Suprapubic skin (tissue), 4 donors: ENCODE data around the gene NOVA1. TPM values are rescaled to one million over a fixed set of nuclear protein-coding genes. Genes with fewer than 3 reads are reported as not detected.

Experiments used
- DNase-seq, 2 donors: peaks; one replicate each; pipeline ENCODE4 v3.0.0-alpha.2; 2019; ENCODE audit warnings: low spot score in 2 of 2
- H3K27ac ChIP-seq: fragments of 200-600 bp; sonication (generic); one replicate; pipeline ENCODE4 v1.5.1; 2019
- H3K27me3 ChIP-seq: fragments of 200-600 bp; sonication (generic); one replicate; pipeline ENCODE4 v1.5.1; 2019
- H3K36me3 ChIP-seq: fragments of 200-600 bp; sonication (generic); one replicate; pipeline ENCODE4 v1.5.1; 2019
- H3K4me1 ChIP-seq: fragments of 200-600 bp; sonication (generic); one replicate; pipeline ENCODE4 v1.5.1; 2019
- H3K4me3 ChIP-seq: fragments of 200-600 bp; sonication (generic); one replicate; pipeline ENCODE4 v1.5.1; 2019; ENCODE audit warnings: mild to moderate bottlenecking
- H3K9me3 ChIP-seq: fragments of 200-600 bp; sonication (generic); one replicate; pipeline ENCODE4 v1.5.1; 2019
- CTCF ChIP-seq, 2 donors: fragments of 200-600 bp in 1 of 2; fragments of 450-650 bp in 1 of 2; sonication (generic) in 1 of 2; IDR thresholded peaks; one replicate each; pipeline ENCODE4 v1.5.1; 2016 to 2019; ENCODE audit warnings: antibody characterized with exemption in 2 of 2, mild to moderate bottlenecking in 1 of 2, moderate library complexity in 1 of 2
- EP300 ChIP-seq: sonication (generic); formaldehyde crosslinking; IDR thresholded peaks from one replicate; pipeline ENCODE4 v1.6.1; 2017; ENCODE audit warnings: antibody characterized with exemption
- POLR2A ChIP-seq, 2 donors: fragments of 450-650 bp; IDR thresholded peaks; one replicate each; pipeline ENCODE4 v1.6.1; 2017; ENCODE audit warnings: antibody characterized with exemption in 2 of 2, mild to moderate bottlenecking in 2 of 2, moderate library complexity in 2 of 2
- POLR2AphosphoS5 ChIP-seq, 3 donors: sonication (generic); formaldehyde crosslinking; IDR thresholded peaks; one replicate each; pipeline ENCODE4 v1.6.1; 2017; ENCODE audit warnings: antibody characterized with exemption in 3 of 3
- total RNA-seq, 4 donors: library from RNA; depleted of rRNA; stranded (reverse); fragments of >200 nt; gene quantifications; one replicate each; pipeline ENCODE4 v1.1.0, GENCODE V29; 2016

Gene NOVA1
- total RNA-seq, 4 donors from 2014 or later: 1.5 to 12.2 (median 4.8) TPM

DNA sequence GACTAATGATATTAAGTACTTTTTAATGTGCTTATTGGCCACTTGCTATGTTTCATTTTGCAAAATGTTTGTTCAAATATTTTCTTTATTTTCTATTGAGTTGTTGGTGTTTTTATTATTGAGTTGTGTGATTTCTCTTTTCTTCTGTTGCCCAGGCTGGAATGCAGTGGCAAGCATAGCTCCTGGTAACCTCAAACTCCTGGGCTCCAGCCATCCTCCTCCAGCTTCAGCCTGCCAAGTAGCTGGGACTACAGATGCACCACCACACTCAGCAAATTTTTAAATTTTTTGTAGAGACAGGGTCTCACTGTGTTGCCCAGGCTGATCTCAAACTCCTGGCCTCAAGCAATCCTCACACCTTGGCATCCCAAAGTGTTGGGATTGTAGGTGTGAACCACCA lies 199.2 kb downstream of the NOVA1 start:
- DNase-seq: no peak
- Histone ChIP-seq H3K9me3 (no peaks in the 10 kb centered on the region), H3K4me1 (peaks cover 10% of the 10 kb centered on the region), H3K27me3 (no peaks in the 10 kb centered on the region), H3K36me3 (no peaks in the 10 kb centered on the region), H3K4me3 (no peak overlapping the region), H3K27ac (no peak overlapping the region)
- TF ChIP-seq POLR2A (IDR thresholded peaks at IDR 0.05) (no peak), EP300 (no peak), POLR2AphosphoS5 (IDR thresholded peaks at IDR 0.05) (no peak), CTCF (IDR thresholded peaks at IDR 0.05) (no peak)
